ENCODE results near the gene C16orf78. TPM values are rescaled to one million over a fixed set of nuclear protein-coding genes. Genes with fewer than 3 reads are reported as not detected.

Gene C16orf78
- total and polyA plus RNA-seq, 9 donors: not detected

DNA sequence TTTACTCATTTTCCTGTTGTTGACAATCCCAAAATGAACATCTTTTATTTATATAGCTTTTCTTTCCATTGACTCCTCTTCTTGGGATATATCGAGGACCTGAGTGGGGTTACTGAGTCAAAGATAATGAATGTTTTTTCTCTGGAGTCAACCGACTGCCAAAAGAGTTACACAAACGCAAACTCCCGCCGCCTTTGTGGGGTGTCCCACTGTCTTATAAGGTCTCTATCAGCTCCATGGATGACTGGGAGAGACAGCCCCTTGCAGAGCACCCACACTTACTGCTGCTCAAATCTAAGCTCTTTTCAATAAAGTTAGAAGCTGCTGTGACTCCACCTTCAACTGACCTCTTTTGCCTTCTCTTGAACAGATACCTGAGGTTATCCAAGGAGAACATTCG lies 25.2 kb downstream of the C16orf78 start:
- whole genome bisulfite sequencing, 3 donors: 79 to 87% (median 79%) methylated on average over 6 of the region's 6 CpGs
- Histone ChIP-seq H3K27me3 (no peaks in the 10 kb centered on the region), H3K36me3 (no peaks in the 10 kb centered on the region), H3K4me1 (ENCODE audit: insufficient read depth) (no peaks in the 10 kb centered on the region), H3K4me3 (no peak overlapping the region), H3K9me3 (no peaks in the 10 kb centered on the region), H3K27ac (no peak overlapping the region)
- intact Hi-C loops (cut with DNase I): no loop called here
- TF ChIP-seq POLR2A (IDR thresholded peaks at IDR 0.05) (no peak), EP300 (IDR thresholded peaks at IDR 0.05) (no peak)
- TF ChIP-seq, protein P1, sequence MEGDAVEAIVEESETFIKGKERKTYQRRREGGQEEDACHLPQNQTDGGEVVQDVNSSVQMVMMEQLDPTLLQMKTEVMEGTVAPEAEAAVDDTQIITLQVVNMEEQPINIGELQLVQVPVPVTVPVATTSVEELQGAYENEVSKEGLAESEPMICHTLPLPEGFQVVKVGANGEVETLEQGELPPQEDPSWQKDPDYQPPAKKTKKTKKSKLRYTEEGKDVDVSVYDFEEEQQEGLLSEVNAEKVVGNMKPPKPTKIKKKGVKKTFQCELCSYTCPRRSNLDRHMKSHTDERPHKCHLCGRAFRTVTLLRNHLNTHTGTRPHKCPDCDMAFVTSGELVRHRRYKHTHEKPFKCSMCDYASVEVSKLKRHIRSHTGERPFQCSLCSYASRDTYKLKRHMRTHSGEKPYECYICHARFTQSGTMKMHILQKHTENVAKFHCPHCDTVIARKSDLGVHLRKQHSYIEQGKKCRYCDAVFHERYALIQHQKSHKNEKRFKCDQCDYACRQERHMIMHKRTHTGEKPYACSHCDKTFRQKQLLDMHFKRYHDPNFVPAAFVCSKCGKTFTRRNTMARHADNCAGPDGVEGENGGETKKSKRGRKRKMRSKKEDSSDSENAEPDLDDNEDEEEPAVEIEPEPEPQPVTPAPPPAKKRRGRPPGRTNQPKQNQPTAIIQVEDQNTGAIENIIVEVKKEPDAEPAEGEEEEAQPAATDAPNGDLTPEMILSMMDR (IDR thresholded peaks at IDR 0.05): no peak
- DNase-seq: no peak

DNA sequence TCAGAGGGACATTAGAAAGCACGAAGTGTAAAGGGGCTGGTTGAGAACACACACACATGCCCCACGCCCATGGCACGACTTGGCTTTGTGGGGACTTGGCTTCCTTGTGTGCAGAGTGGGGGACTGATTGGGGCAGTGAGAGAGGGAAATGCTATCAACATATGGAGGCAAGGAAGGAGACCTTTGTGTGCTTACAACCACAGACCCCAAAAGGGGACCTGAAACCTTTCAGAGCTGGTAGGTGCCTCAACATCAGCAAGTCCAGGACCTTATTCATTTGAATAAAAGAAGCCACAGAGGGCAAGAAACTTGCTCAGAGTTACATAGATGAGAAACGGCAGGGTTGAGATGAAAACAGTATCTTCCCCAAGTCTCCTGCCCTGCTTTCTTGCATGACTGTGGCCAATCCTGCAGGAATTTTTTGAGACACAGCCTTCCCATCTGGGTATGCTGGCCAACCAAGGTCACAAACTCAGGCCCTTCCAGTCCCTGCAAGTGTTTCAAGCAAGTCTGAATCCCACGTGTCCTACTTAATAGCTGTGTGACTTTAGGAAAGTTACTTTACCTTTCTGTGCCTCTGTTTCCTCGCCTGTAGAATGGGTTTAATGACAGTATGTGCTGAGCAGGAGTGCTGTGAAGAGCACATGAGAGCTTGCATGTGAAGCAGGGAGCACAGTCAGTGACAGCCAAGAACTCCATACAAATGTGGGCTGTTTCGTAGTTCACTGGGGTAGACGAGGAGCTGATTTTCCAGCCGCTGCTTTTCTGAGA lies 26.2 kb downstream of the C16orf78 start:
- intact Hi-C loops (cut with DNase I): loop anchor here in 1 of 4 donors (5.0 kb wide), 1 partner anchor 1428 kb away; no protein-coding TSS in a partner anchor
- Histone ChIP-seq H3K27me3 (no peaks in the 10 kb centered on the region), H3K4me3 (no peak overlapping the region), H3K9me3 (no peaks in the 10 kb centered on the region), H3K27ac (no peak overlapping the region), H3K4me1 (ENCODE audit: insufficient read depth) (no peaks in the 10 kb centered on the region), H3K36me3 (no peaks in the 10 kb centered on the region)
- 69 to 81% (median 79%) methylated on average over 9 of the region's 9 CpGs for WGBS, 3 donors
- TF ChIP-seq EP300 (IDR thresholded peaks at IDR 0.05): no peak
- TF ChIP-seq, protein P1 (IDR thresholded peaks at IDR 0.05): no peak
- no peak for TF ChIP-seq POLR2A (IDR thresholded peaks at IDR 0.05)
- DNase-seq: no peak

DNA sequence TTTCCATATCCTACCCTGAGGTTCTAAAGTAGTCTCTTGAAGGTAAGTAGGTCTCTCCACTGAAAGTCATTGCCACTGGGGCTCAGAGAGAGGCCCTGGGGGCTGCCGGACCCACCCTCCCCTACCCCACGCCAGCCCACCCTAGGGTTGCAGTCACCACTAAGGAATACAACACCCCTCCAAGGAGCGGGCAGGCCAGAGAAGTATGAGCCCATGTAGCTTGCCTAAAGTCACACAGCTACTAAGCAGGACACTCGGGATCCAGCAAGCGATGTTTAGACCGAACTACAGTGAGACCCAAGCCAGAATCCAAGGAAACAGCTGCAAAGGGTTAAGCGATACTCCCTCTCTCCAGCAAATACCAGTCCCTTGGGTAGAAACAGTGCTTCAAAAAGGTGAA lies 27.0 kb downstream of the C16orf78 start:
- WGBS, 3 donors: 86 to 91% (median 91%) methylated on average over 7 of the region's 7 CpGs
- Histone ChIP-seq H3K4me1 (ENCODE audit: insufficient read depth) (no peaks in the 10 kb centered on the region), H3K27me3 (no peaks in the 10 kb centered on the region), H3K9me3 (no peaks in the 10 kb centered on the region), H3K4me3 (no peak overlapping the region), H3K36me3 (no peaks in the 10 kb centered on the region), H3K27ac (no peak overlapping the region)
- TF ChIP-seq, protein P1 (IDR thresholded peaks at IDR 0.05): no peak
- TF ChIP-seq POLR2A (IDR thresholded peaks at IDR 0.05): no peak
- no peak for TF ChIP-seq EP300 (IDR thresholded peaks at IDR 0.05)
- DNase-seq: no peak
- intact Hi-C loops (cut with DNase I): loop anchor here in 1 of 4 donors (5.0 kb wide), 1 partner anchor 1427 kb away; no protein-coding TSS in a partner anchor

DNA sequence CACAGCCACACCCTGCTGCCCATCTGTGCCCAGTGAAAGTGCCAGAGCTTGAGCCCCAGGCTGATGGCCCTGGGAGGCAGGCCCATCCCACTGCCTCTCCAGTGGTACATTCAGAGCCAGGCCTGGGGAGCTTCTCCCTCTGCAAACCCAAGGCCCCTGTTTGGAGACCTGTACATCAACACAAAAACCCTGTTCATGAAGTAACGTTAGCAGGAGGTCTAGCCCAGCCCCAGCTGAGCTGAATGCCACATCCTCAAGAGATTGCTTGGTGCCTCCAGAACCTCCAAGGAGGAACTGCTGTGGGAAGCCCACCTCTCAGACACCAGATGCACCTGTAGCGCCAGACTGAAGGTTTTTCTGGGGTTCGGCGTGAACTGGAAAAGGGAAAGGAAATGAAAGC lies 31.5 kb downstream of the C16orf78 start:
- no peaks in the 10 kb centered on the region for H3K9me3 ChIP-seq
- H3K27ac ChIP-seq: no peak overlapping the region
- intact Hi-C loops (cut with DNase I): loop anchor here in 3 of 4 donors (5.0 kb wide), 2 partner anchors 87 to 517 kb away; no protein-coding TSS in a partner anchor
- H3K4me1 ChIP-seq (ENCODE audit: insufficient read depth): no peaks in the 10 kb centered on the region
- 79 to 83% (median 80%) methylated on average over 4 of the region's 4 CpGs for WGBS, 3 donors
- no peak overlapping the region for H3K4me3 ChIP-seq
- no peak for DNase-seq
- TF ChIP-seq, protein P1 (IDR thresholded peaks at IDR 0.05): no peak
- H3K36me3 ChIP-seq: no peaks in the 10 kb centered on the region
- no peaks in the 10 kb centered on the region for H3K27me3 ChIP-seq

Measured in ovary (tissue), 9 donors.